SK-N-SH (cell line): ENCODE results near the gene EEFSEC. TPM values are rescaled to one million over a fixed set of nuclear protein-coding genes. Genes with fewer than 3 reads are reported as not detected.

Experiments used
- CTCF ChIA-PET: fragments of 300-600, 350-600 bp; formaldehyde crosslinking; extraction: SDS; loops from one replicate; lab custom pipeline; 2021; lab: Yijun Ruan, JAX
- POLR2A ChIA-PET: fragments of 350-600 bp; sonication (Branson Sonifier 250); formaldehyde crosslinking; extraction: SDS; loops from one replicate; lab custom pipeline; 2020; ENCODE audit warnings: antibody characterized with exemption, inconsistent platforms; lab: Yijun Ruan, JAX
- DNase-seq: peaks from one replicate; pipeline ENCODE4 v3.0.0; 2012
- H2AFZ ChIP-seq: fragments of 200-600 bp; sonication (generic); 2 replicates; pipeline ENCODE4 v1.8.1; 2016; ENCODE audit warnings: antibody characterized with exemption, mild to moderate bottlenecking, low read depth
- H3F3A ChIP-seq: fragments of 200-600 bp; sonication (generic); replicated peaks from 2 replicates; pipeline ENCODE3; 2016; ENCODE audit warnings: antibody characterized with exemption, mild to moderate bottlenecking; ENCODE audit not compliant: insufficient read depth
- H3K27ac ChIP-seq, 2 experiments: fragments of 200-500 bp in 1 of 2; fragments of 200-600 bp in 1 of 2; sonication (Bioruptor generic) in 1 of 2; sonication (generic), shearing (Covaris generic) in 1 of 2; 2 replicates each; pipeline versions ENCODE4 v1.5.1 to v1.6.1; 2014 to 2016; ENCODE audit warnings: low read depth in 2 of 2, inconsistent platforms in 1 of 2, low read length in 1 of 2, mild to moderate bottlenecking in 1 of 2, mixed read lengths in 1 of 2
- H3K27me3 ChIP-seq: fragments of 200-600 bp; sonication (generic), shearing (Covaris generic); 2 replicates; pipeline ENCODE4 v1.6.1; 2016; ENCODE audit warnings: mixed run types; ENCODE audit not compliant: insufficient read depth
- H3K36me3 ChIP-seq, 2 experiments: fragments of 200-500 bp in 1 of 2; fragments of 200-600 bp in 1 of 2; sonication (Bioruptor generic) in 1 of 2; sonication (generic) in 1 of 2; replicated peaks in 1 of 2; 2 replicates each; pipeline versions ENCODE3 to v1.5.1; 2014 to 2016; ENCODE audit warnings: low read length in 1 of 2, mild to moderate bottlenecking in 1 of 2; ENCODE audit not compliant: insufficient read depth in 2 of 2, control insufficient read depth in 1 of 2
- H3K4me1 ChIP-seq, 2 experiments: fragments of 200-500 bp in 1 of 2; fragments of 200-600 bp in 1 of 2; sonication (Bioruptor generic) in 1 of 2; sonication (generic), shearing (Covaris generic) in 1 of 2; 2 replicates each; pipeline versions ENCODE4 v1.5.1 to v1.6.1; 2014 to 2016; ENCODE audit warnings: low read depth in 1 of 2, low read length in 1 of 2, mixed run types in 1 of 2; ENCODE audit not compliant: insufficient read depth in 2 of 2, control insufficient read depth in 1 of 2
- H3K4me2 ChIP-seq: fragments of 200-600 bp; sonication (generic), shearing (Covaris generic); 2 replicates; pipeline ENCODE4 v1.6.1; 2017; ENCODE audit warnings: mixed run types
- H3K4me3 ChIP-seq, 2 experiments: fragments of 200-500 bp in 1 of 2; fragments of 200-600 bp in 1 of 2; sonication (Bioruptor generic) in 1 of 2; sonication (generic), shearing (Covaris generic) in 1 of 2; 2 replicates each; pipeline versions ENCODE4 v1.5.1 to v1.8.1; 2014 to 2016; ENCODE audit warnings: low read depth in 2 of 2, inconsistent platforms in 1 of 2, low read length in 1 of 2, mild to moderate bottlenecking in 1 of 2, mixed read lengths in 1 of 2, moderate library complexity in 1 of 2
- H3K79me2 ChIP-seq: fragments of 200-600 bp; sonication (generic); 2 replicates; pipeline ENCODE4 v1.8.1; 2017; ENCODE audit warnings: mild to moderate bottlenecking; ENCODE audit not compliant: insufficient read depth
- H3K9ac ChIP-seq: fragments of 200-600 bp; sonication (generic); 2 replicates; pipeline ENCODE4 v1.6.1; 2017; ENCODE audit warnings: mixed run types
- H3K9me2 ChIP-seq: fragments of 200-600 bp; sonication (generic); 2 replicates; pipeline ENCODE4 v1.6.1; 2017; ENCODE audit warnings: mixed run types
- H3K9me3 ChIP-seq: fragments of 200-600 bp; sonication (generic); 2 replicates; pipeline ENCODE4 v1.6.1; 2017; ENCODE audit warnings: mixed run types, mild to moderate bottlenecking, moderate library complexity
- H4K20me1 ChIP-seq: fragments of 200-600 bp; sonication (generic); 2 replicates; pipeline ENCODE4 v1.6.1; 2017; ENCODE audit warnings: mild to moderate bottlenecking, mixed run types; ENCODE audit not compliant: insufficient read depth
- CHD2 ChIP-seq: fragments of 150-350 bp; IDR thresholded peaks from 2 replicates; pipeline ENCODE4 v1.6.1; 2018; ENCODE audit warnings: low read length; ENCODE audit not compliant: partially characterized antibody
- ELF1 ChIP-seq: IDR thresholded peaks from 2 replicates; pipeline ENCODE4 v1.4.0; 2012
- EP300 ChIP-seq, 2 experiments: IDR thresholded peaks; 2 replicates each; pipeline versions ENCODE4 v1.4.0 to v1.6.1; 2012; ENCODE audit warnings: borderline replicate concordance in 1 of 2, low read depth in 1 of 2, low read length in 1 of 2
- FOSL2 ChIP-seq: IDR thresholded peaks from 2 replicates; pipeline ENCODE4 v1.4.0; 2012; ENCODE audit warnings: low read depth, mild to moderate bottlenecking, moderate library complexity, borderline replicate concordance
- FOXJ3 ChIP-seq: sonication (generic); formaldehyde crosslinking; IDR thresholded peaks from 2 replicates; pipeline ENCODE4 v1.5.1; 2020; ENCODE audit warnings: mild to moderate bottlenecking, missing genetic modification reagents
- GABPA ChIP-seq: IDR thresholded peaks from 2 replicates; pipeline ENCODE4 v1.4.0; 2012; ENCODE audit warnings: low read depth, mild to moderate bottlenecking
- GATA2 ChIP-seq: sonication (generic); formaldehyde crosslinking; IDR thresholded peaks from 2 replicates; pipeline ENCODE4 v1.5.0; 2020; ENCODE audit warnings: mild to moderate bottlenecking, missing genetic modification reagents
- MEF2A ChIP-seq: IDR thresholded peaks from 2 replicates; pipeline ENCODE4 v1.4.0; 2012; ENCODE audit warnings: low read depth, borderline replicate concordance
- MXI1 ChIP-seq: IDR thresholded peaks from 2 replicates; pipeline ENCODE4 v1.6.1; 2012; ENCODE audit warnings: mild to moderate bottlenecking, low read depth, low read length, improper control_type of control experiment
- POLR2AphosphoS5 ChIP-seq: IDR thresholded peaks from 2 replicates; pipeline ENCODE4 v1.6.1; 2012; ENCODE audit warnings: low read depth, low read length
- RAD21 ChIP-seq: IDR thresholded peaks from 2 replicates; pipeline ENCODE4 v1.6.1; 2012; ENCODE audit warnings: mild to moderate bottlenecking, low read length
- RFX5 ChIP-seq: IDR thresholded peaks from 2 replicates; pipeline ENCODE4 v1.6.1; 2012; ENCODE audit warnings: mild to moderate bottlenecking, improper control_type of control experiment, low read length
- SIN3A ChIP-seq: IDR thresholded peaks from 2 replicates; pipeline ENCODE4 v1.6.1; 2012; ENCODE audit warnings: low read depth, mild to moderate bottlenecking, low read length, moderate library complexity, borderline replicate concordance
- SMC3 ChIP-seq: IDR thresholded peaks from 2 replicates; pipeline ENCODE4 v1.6.1; 2012; ENCODE audit warnings: low read depth, low read length, improper control_type of control experiment
- TAF1 ChIP-seq: IDR thresholded peaks from 2 replicates; pipeline ENCODE4 v1.6.1; 2012; ENCODE audit warnings: low read depth, mild to moderate bottlenecking, low read length, moderate library complexity, borderline replicate concordance
- TCF12 ChIP-seq: IDR thresholded peaks from 2 replicates; pipeline ENCODE4 v1.4.0; 2012
- TEAD4 ChIP-seq: IDR thresholded peaks from 2 replicates; pipeline ENCODE4 v1.4.0; 2012; ENCODE audit warnings: mild to moderate bottlenecking, borderline replicate concordance; ENCODE audit not compliant: insufficient read depth
- YY1 ChIP-seq: IDR thresholded peaks from 2 replicates; pipeline ENCODE4 v1.4.0; 2012; ENCODE audit warnings: low read depth, mild to moderate bottlenecking
- WGBS: methylation state at CpG from one replicate; pipeline ENCODE4 v1.1.6; 2017; ENCODE audit warnings: low lambda C conversion rate; 5-methylcytosine and 5-hydroxymethylcytosine counted together
- polyA plus RNA-seq, 3 experiments: library from polyadenylated mRNA; depleted of rRNA; stranded (reverse); fragments of >200 nt; gene quantifications; 2 replicates each; pipeline ENCODE4 v1.2.3, GENCODE V29; 2012
- TF ChIP-seq, protein P1 (sequence below): fragments of 150-350 bp; IDR thresholded peaks from 2 replicates; pipeline ENCODE4 v1.6.1; 2017; ENCODE audit warnings: antibody characterized with exemption, low read length, low read depth, borderline replicate concordance
- TF ChIP-seq, protein P2 (sequence below): fragments of 200-600 bp; sonication (generic); IDR thresholded peaks from 2 replicates; pipeline ENCODE4 v1.6.1; 2017; ENCODE audit warnings: antibody characterized with exemption, mild to moderate bottlenecking, moderate library complexity
- TF ChIP-seq, protein P3 (sequence below): fragments of 150-350 bp; IDR thresholded peaks from 2 replicates; pipeline ENCODE4 v1.6.1; 2016; ENCODE audit warnings: mild to moderate bottlenecking, low read depth, low read length
- TF ChIP-seq, protein P4 (sequence below): IDR thresholded peaks from 2 replicates; pipeline ENCODE4 v1.4.0; 2012; ENCODE audit warnings: low read depth, borderline replicate concordance
- TF ChIP-seq, protein P5 (sequence below): IDR thresholded peaks from 2 replicates; pipeline ENCODE4 v1.4.0; 2012; ENCODE audit warnings: low read depth

EEFSEC gene
- polyA plus RNA-seq, 1 of the 3 experiments (the other 2 are of a cell fraction): 12.4 TPM

DNA sequence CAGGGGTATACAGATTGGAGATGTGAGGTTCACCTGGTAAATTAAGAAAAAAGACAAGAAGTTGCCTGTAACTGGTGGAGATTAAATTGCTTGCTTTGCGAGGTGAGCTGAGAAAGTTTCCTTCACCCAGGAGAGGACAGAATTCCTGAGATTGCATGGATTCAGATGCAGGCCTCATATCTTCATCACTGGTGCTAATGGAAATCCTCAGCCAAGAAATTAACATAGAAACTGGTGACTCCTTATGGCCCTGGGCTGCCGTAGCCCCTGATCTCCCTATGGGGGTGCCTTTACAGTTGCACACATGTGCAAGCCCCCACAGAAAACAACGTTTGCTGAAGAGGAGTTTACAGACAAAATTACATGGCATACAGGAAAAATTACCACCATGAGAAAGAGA is 68.0 kb downstream of the EEFSEC start:
- CTCF ChIA-PET: no interaction called here
- Histone ChIP-seq H3K9me2 (no peaks in the 10 kb centered on the region), H2AFZ (no peak overlapping the region), H3K27me3 (no peaks in the 10 kb centered on the region), H3K4me1 (peaks cover 10 to 40% of the 10 kb centered on the region in 2 experiments; a peak in 3 of 4 replicates), H3K4me2 (no peak overlapping the region), H3K36me3 (no peaks in the 10 kb centered on the region), H3K9me3 (no peaks in the 10 kb centered on the region; the same call in 1 of the 2 replicates), H3K9ac (no peak overlapping the region), H3K27ac (no peak overlapping the region; a peak in 1 of 4 replicates), H3F3A (no peaks in the 10 kb centered on the region), H4K20me1 (no peaks in the 10 kb centered on the region), H3K4me3 (no peak overlapping the region), H3K79me2 (no peaks in the 10 kb centered on the region)
- 94% methylated on average over 3 of the region's 3 CpGs for WGBS
- no peak for DNase-seq
- TF ChIP-seq, protein P1, sequence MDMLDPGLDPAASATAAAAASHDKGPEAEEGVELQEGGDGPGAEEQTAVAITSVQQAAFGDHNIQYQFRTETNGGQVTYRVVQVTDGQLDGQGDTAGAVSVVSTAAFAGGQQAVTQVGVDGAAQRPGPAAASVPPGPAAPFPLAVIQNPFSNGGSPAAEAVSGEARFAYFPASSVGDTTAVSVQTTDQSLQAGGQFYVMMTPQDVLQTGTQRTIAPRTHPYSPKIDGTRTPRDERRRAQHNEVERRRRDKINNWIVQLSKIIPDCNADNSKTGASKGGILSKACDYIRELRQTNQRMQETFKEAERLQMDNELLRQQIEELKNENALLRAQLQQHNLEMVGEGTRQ: no peak
- no peak for TF ChIP-seq EP300 (IDR thresholded peaks at IDR 0.05; ENCODE audit: borderline replicate concordance in 1 of 2, low read depth in 1 of 2, low read length in 1 of 2)
- TF ChIP-seq POLR2AphosphoS5: no peak
- TF ChIP-seq TCF12: no peak
- TF ChIP-seq, protein P2, sequence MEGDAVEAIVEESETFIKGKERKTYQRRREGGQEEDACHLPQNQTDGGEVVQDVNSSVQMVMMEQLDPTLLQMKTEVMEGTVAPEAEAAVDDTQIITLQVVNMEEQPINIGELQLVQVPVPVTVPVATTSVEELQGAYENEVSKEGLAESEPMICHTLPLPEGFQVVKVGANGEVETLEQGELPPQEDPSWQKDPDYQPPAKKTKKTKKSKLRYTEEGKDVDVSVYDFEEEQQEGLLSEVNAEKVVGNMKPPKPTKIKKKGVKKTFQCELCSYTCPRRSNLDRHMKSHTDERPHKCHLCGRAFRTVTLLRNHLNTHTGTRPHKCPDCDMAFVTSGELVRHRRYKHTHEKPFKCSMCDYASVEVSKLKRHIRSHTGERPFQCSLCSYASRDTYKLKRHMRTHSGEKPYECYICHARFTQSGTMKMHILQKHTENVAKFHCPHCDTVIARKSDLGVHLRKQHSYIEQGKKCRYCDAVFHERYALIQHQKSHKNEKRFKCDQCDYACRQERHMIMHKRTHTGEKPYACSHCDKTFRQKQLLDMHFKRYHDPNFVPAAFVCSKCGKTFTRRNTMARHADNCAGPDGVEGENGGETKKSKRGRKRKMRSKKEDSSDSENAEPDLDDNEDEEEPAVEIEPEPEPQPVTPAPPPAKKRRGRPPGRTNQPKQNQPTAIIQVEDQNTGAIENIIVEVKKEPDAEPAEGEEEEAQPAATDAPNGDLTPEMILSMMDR: no peak
- no peak for TF ChIP-seq SMC3
- TF ChIP-seq CHD2: no peak
- TF ChIP-seq RAD21: no peak
- TF ChIP-seq MXI1: no peak
- no peak for TF ChIP-seq FOSL2
- POLR2A ChIA-PET: no interaction called here

DNA sequence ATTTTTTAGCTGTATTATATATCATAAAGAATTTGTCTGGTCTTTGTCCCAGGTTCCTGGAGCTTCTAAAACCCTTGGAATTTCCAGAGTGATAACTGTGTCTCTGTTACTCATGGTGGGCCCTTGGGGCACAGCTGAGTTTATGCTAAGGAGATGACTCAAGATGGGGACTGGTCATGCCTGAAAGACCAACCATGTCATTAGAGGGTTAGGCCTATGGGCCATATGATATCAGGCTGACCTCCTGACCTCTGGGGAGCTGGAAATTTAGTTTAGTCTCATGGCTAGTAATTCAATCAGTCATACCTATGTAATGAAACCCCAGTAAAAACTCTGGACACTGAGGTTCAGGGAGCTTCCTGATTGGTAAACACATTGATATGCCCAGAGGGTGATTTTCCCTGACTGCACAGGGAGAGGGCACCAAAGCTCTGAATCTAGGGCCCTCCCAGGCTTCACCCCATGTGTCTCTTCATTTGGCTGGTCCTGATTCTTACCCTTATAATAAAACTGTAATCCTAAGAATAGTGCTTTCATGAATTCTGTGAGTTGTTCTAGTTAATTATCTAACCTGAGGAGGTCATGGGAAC is 69.6 kb downstream of the EEFSEC start:
- ChIA-PET POLR2A (no interaction called here), CTCF (interaction anchor here (1.3 to 1.9 kb wide), 2 partner anchors 10 to 40 kb away, joined by 5 to 6 read pairs; no protein-coding TSS in a partner anchor)
- no peaks in the 10 kb centered on the region for H3K79me2 ChIP-seq
- no peak overlapping the region for H3K27ac ChIP-seq
- no peak overlapping the region for H3K4me2 ChIP-seq
- H3K36me3 ChIP-seq: no peaks in the 10 kb centered on the region
- TF ChIP-seq TAF1: no peak
- TF ChIP-seq, protein P3, sequence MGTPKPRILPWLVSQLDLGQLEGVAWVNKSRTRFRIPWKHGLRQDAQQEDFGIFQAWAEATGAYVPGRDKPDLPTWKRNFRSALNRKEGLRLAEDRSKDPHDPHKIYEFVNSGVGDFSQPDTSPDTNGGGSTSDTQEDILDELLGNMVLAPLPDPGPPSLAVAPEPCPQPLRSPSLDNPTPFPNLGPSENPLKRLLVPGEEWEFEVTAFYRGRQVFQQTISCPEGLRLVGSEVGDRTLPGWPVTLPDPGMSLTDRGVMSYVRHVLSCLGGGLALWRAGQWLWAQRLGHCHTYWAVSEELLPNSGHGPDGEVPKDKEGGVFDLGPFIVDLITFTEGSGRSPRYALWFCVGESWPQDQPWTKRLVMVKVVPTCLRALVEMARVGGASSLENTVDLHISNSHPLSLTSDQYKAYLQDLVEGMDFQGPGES: no peak
- TF ChIP-seq, protein P4, sequence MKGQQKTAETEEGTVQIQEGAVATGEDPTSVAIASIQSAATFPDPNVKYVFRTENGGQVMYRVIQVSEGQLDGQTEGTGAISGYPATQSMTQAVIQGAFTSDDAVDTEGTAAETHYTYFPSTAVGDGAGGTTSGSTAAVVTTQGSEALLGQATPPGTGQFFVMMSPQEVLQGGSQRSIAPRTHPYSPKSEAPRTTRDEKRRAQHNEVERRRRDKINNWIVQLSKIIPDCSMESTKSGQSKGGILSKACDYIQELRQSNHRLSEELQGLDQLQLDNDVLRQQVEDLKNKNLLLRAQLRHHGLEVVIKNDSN: no peak
- no peak for TF ChIP-seq MEF2A
- TF ChIP-seq ELF1: no peak
- TF ChIP-seq YY1: no peak
- no peak for TF ChIP-seq FOXJ3 (CRISPR knock-in tag)
- TF ChIP-seq, protein P5, sequence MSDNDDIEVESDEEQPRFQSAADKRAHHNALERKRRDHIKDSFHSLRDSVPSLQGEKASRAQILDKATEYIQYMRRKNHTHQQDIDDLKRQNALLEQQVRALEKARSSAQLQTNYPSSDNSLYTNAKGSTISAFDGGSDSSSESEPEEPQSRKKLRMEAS: no peak
- no peak for TF ChIP-seq GATA2 (CRISPR knock-in tag)
- no peak for TF ChIP-seq GABPA
- TF ChIP-seq SIN3A: no peak
- no peak for TF ChIP-seq TCF12
- no peak for TF ChIP-seq POLR2AphosphoS5
- TF ChIP-seq TEAD4: no peak
- no peak for TF ChIP-seq RFX5
- DNase-seq: no peak
- H3K4me3 ChIP-seq: no peak overlapping the region
- H4K20me1 ChIP-seq: no peaks in the 10 kb centered on the region
- no peaks in the 10 kb centered on the region for H3K9me2 ChIP-seq
- no peaks in the 10 kb centered on the region for H3F3A ChIP-seq
- H3K4me1 ChIP-seq: peaks cover 4 to 36% of the 10 kb centered on the region in 2 experiments; a peak in 3 of 4 replicates
- no peak overlapping the region for H3K9ac ChIP-seq
- no peaks in the 10 kb centered on the region for H3K27me3 ChIP-seq
- H3K9me3 ChIP-seq: no peaks in the 10 kb centered on the region; the same call in 1 of the 2 replicates
- H2AFZ ChIP-seq: no peak overlapping the region
